ENCODE measurements around the gene CCDC149.

DNA sequence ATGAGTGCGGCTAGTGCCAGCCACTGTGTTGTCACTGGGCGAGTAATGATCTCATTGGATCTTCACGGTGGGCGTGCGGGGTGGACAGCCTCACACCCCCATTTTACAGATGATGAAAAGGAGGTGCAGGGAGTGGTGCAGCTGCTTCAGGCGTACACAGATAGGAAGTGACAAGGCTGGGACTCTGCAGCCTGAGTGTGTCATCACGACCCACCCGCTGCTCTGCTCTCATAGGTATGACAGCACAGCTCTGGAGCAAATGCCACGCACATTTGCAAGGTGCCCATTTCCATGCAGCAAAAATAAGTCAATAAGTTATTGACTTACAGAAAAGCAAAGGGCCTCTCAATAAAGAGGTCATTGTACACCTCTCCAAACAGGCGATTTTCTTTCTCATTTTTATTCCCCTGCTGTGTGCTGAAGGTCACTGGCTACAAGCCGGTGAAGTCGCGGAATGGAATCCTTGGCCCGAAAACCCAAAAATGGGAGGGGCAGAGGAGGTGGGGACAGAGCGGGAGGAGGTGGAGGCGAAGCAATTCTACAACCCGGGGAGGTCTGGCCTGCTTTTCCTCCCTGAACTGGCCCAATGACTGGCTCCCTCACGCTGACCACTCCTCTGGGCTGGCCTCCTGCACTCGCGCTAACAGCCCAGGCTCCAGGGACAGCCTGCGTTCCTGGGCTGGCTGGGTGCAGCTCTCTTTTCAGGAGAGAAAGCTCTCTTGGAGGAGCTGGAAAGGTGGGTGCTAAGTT is 117.8 kb downstream of the CCDC149 start, which contains the start of gene SOD3:
- TF ChIP-seq, protein P1, sequence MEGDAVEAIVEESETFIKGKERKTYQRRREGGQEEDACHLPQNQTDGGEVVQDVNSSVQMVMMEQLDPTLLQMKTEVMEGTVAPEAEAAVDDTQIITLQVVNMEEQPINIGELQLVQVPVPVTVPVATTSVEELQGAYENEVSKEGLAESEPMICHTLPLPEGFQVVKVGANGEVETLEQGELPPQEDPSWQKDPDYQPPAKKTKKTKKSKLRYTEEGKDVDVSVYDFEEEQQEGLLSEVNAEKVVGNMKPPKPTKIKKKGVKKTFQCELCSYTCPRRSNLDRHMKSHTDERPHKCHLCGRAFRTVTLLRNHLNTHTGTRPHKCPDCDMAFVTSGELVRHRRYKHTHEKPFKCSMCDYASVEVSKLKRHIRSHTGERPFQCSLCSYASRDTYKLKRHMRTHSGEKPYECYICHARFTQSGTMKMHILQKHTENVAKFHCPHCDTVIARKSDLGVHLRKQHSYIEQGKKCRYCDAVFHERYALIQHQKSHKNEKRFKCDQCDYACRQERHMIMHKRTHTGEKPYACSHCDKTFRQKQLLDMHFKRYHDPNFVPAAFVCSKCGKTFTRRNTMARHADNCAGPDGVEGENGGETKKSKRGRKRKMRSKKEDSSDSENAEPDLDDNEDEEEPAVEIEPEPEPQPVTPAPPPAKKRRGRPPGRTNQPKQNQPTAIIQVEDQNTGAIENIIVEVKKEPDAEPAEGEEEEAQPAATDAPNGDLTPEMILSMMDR (IDR thresholded peaks at IDR 0.05): no peak
- peak in 2 of 4 donors; percentile 73 to 74 for TF ChIP-seq POLR2A (IDR thresholded peaks at IDR 0.05)
